ENCODE results near the gene DHX32. TPM values are rescaled to one million over a fixed set of nuclear protein-coding genes. Genes with fewer than 3 reads are reported as not detected.
A peak's percentile ranks its signal among the peaks of the same experiment; 100 is the strongest.
"Not testable (repeated sequence)": the region's sequence is repeated elsewhere in the genome, so short reads cannot be mapped to it uniquely, and the experiment has no call there.

Gene DHX32, protein sequence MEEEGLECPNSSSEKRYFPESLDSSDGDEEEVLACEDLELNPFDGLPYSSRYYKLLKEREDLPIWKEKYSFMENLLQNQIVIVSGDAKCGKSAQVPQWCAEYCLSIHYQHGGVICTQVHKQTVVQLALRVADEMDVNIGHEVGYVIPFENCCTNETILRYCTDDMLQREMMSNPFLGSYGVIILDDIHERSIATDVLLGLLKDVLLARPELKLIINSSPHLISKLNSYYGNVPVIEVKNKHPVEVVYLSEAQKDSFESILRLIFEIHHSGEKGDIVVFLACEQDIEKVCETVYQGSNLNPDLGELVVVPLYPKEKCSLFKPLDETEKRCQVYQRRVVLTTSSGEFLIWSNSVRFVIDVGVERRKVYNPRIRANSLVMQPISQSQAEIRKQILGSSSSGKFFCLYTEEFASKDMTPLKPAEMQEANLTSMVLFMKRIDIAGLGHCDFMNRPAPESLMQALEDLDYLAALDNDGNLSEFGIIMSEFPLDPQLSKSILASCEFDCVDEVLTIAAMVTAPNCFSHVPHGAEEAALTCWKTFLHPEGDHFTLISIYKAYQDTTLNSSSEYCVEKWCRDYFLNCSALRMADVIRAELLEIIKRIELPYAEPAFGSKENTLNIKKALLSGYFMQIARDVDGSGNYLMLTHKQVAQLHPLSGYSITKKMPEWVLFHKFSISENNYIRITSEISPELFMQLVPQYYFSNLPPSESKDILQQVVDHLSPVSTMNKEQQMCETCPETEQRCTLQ
- total RNA-seq = 48.1 TPM
- long read RNA-seq, transcript DHX32-201 (11 exons, 3,070 nt) = major isoform, 8 of 121 reads
- long read RNA-seq, partial matches to known transcripts = 15 of 121 reads
- long read RNA-seq, other reads (novel, unspliced or antisense) = 96 of 121 reads

DNA sequence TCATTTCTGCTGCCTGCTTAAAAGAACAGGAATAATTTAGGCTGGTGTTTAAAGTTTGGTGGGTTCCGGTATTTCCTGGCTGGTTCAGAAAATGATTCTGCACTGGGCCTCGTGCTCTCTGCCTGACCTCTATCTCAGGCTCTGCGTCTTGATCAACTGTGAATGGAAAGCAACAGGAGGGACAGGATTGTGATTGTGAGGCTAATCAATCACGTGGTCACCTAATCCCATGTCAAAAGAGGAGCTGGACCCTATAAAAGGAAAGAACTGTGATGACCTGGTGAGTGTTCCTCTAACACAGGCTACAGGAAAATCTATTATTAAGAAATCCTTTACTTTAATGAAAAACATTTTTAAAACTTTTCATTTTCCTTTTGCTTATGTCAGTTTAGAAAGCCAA lies at the start of gene DHX32:
Gene DHX32, minus strand, starts transcription at position 101 of the 400 bp plus-strand sequence. CDS start 468 bp downstream, outside the sequence.
- DNase-seq (no peak), ATAC-seq (peak; percentile 74)
- intact Hi-C loops (cut with micrococcal nuclease) = no loop called here

DNA sequence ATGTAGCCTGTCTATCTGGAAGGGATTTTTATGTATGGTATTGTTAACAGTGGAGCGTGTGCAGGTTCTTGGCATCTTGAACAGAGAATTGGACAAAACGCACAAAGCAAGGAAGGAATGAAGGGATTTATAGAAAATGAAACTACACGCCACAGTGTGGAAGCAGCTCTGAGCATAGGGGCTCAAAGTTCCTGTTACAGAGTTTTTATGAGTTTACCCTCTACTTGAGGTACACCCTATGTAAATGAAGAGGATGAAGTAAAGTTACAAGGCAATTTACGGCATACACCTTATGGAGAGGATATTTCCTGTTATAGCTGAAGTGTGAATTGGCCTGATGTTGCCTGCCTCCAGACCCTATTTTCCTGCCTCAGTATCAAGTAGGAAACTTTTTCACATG lies 48.5 kb upstream of the DHX32 start:
- DNase-seq = no peak
- intact Hi-C loops (cut with micrococcal nuclease) = no loop called here
- no peak for ATAC-seq

DNA sequence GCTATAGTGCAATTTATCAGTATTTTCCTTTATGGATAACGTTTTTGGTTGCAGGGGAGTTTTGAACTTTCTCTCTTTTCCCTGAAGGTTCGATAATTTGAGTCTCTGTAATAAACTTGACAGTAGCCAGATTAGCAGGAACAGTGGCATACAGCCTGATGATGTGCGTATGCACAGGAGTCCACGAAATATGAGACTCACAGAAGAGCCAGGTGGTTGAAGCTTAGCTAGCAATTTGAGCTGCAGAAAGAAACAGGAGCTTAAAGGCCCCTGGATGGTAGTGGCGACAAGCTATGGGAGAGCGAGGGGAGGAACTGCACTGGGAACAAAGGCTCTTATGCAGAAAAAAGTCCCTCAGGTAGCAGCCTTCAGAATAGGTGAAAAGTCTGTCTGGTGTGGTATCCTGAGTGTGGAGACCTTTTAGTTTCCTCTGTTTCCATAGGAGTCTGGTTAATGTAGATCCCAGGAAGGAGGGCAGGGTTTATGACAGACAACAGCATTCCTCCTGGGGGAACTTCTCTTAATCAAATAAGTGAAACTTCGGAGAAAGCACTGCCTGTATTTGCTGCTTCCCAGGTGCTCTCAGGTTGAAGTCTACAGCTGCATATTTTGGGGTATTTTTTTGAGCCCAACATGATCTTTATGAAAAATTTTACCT lies 48.0 kb upstream of the DHX32 start:
- intact Hi-C loops (cut with micrococcal nuclease) = no loop called here
- DNase-seq = no peak
- no peak for ATAC-seq

DNA sequence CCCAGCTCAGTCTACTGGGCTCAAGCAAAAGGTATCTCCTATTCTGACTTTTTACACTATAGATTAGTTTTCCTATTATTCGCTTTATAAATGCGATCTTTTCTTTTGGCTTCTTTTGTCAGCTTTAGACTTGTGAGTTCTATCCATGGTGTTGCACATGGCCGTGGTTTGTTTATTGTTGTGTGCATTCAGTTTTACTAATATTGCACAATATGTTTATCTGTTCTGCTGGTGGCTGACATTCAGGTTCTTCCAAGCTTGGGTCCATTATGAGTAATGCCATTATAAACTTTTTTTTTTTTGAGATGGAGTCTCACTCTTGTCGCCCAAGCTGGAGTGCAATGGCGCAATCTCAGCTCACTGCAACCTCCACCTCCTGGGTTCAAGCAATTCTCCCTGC lies 46.2 kb upstream of the DHX32 start:
- not testable (repeated sequence) for ATAC-seq

DNA sequence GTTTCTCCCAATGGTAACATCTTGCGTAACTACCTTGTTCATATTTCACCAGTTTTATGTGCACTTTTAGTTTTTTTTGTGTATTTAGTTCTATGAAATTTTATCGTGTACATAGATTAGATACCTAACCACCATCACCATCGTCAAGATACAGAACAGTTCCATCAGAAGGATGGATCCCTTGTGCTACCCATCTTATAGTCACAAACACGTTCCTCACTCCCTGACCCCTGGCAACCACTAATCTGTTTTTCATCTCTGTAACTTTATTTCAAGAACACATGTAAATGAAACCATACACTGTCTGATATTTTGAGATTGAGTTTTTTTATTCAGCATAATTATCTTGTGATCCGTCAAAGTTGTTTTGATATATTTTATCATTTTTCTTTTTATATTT lies 45.2 kb upstream of the DHX32 start:
- intact Hi-C loops (cut with micrococcal nuclease) = no loop called here
- DNase-seq (no peak), ATAC-seq (no peak)

More for the DNA sequence above, 46.2 kb upstream of the DHX32 start:
- intact Hi-C loops (cut with micrococcal nuclease); DNase-seq: not testable (repeated sequence)

DNA sequence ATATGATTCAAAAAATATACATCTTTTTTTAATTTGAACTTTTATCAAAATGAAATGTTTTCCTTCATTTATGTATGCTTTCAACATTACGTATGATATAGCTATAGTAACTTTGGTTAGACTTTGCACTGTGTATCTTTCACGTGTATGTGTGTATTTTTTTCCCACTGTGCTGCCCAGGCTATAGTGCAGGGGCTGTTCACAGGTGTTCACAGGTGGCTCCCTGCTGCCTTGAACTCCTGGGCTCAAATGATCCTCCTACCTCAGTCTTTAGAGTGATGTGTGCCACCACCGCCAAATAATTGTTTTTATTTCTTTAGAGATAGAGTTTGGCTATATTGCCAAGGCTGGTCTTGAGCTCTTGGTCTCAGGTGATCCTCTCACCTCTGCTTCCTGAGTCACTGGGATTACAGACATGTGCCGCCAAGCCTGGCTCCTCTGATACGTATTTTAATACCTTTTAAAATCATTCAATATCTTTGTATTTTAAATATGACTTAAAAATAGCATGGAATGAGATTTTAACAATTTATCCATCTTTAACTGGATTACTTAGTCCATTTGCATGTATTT lies 44.3 kb upstream of the DHX32 start:
- intact Hi-C loops (cut with micrococcal nuclease) = no loop called here
- no peak for ATAC-seq
- no peak for DNase-seq

DNA sequence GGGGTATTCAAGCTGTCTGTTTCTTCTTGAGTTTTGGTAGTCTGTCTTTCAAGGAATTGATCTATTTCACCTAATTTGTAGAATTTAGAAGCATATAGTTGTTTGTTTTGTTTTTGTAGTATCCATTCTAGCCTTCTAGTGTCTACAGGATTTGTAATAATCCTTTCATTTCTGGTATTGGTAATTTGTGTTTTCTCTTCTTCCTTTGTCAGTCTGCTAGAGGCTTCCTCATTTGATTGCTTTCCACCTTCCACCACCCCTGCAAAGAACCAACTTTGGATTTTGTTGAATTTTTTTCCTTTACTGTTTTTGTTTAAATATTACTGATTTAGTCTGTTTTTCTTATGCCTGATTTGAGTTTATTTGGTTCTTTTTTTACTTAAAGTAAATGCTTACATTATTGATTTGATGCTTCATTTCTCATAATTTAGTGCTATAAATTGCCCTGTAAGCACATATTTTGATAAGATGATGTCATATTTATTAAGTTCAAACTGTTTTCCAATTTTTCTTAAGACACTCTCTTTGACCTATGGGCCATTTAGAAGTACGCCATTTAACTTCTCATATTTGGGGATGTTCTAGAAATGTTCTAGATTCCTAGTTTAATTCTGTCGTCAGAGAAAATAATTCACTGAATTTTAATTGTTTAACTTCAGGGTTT lies 40.7 kb upstream of the DHX32 start:
- ATAC-seq; DNase-seq; intact Hi-C loops (cut with micrococcal nuclease): not testable (repeated sequence)

DNA sequence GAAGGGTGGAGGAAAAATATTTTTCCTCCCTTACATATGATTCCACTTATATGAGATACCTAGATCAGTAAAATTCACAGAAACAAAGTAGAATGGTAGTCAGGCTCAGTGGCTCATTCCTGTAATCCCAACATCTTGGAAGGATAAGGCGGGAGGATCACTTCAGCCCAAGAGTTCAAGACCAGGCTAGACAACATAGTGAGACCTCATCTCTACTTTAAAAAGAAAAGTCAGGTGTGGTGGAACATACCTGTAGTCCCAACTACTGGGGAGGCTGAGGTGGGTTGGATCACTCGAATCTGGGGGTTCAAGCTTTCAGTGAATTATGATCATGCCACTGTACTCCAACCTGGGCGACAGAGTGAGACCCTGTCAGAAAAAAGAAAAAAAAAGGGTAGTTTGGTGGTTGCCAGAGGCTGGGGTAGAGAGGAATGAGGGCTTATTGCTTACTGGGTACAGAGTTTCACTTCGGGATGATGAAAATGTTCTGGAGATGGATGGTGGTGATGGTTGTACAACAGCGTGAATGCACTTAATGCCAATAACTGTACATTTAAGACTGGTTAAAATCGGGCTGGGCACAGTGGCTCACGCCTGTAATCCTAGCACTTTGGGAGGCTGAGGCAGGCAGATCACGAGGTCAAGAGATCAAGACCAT lies 36.7 kb upstream of the DHX32 start:
- ATAC-seq; DNase-seq; intact Hi-C loops (cut with micrococcal nuclease): not testable (repeated sequence)

DNA sequence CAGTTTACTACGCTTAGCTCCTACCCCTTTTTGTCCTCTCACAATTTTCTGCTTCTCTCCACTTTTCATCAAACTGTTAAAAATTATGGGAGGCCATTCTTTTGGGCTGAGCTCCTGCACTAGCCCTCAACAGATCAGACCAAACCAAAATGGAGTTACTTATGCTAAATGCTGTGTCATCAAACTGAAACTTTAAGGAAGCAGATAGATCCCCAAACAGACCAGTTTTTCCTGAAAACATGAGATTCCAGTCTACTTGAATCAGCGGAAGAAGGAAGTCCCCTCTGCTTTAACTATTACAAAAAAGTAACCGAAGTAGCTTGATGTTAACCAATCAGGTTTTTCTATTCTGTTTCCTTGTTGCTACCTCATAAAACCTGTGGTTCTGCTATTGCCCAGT lies 35.9 kb upstream of the DHX32 start:
- ATAC-seq (no peak), DNase-seq (no peak)
- intact Hi-C loops (cut with micrococcal nuclease) = no loop called here

DNA sequence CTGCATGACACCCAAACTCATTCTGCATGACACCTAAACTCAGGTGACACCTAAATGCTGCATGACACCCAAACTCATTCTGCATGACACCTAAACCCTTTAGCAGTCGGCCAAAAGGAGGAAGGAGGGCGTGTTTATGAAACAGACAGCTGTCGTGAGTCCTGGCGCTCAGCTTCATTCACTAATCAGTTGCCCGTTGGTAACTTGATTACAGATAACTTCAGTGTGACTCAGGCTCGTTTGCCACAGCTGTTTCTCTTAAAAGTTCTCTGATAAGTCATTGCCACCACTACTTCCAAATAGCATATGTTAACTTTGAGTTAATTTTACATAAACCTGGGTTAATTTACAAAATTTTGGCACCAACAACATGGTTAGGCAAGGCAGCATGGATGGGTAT lies 32.2 kb upstream of the DHX32 start:
- intact Hi-C loops (cut with micrococcal nuclease); ATAC-seq; DNase-seq: not testable (repeated sequence)

DNA sequence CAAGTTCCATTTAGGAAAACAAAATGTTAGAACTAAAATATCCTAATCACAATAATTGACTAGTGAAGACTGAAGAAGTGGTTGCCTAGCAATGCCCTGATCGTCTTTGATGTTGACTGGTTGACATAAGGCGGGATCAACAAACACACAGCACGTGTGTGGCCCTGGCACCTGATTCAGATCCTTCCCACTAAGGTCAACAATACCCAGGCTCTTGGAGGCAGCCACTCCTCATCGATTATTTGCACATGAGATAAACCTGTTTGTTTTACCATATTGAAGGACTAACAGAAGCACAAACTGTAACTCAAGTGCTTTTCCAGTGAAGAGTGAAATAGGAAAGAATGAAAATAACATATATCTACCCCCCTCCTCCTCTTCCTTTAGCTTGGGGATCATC lies 30.9 kb upstream of the DHX32 start:
- ATAC-seq = no peak
- DNase-seq = no peak
- intact Hi-C loops (cut with micrococcal nuclease) = no loop called here

DNA sequence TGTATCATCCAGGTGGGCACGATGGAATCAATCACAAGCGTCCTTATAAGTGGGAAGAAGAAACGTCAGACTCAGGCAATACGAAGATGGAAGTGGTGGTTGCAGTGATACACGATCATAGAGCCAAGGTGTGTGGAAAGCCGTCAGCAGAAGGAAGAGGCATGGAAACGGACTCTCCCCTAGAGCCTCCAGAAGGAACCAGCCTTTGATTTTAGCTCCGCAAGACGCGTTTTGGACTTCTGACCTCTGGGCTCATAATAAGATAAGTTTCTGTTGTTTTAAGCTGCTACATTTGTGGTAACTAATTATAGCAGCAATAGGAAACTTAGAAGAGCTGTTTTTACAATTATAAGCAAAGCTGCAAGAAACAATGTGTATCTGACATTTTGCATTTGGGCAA lies 30.1 kb upstream of the DHX32 start:
- ATAC-seq (no peak), DNase-seq (no peak)
- intact Hi-C loops (cut with micrococcal nuclease) = no loop called here

DNA sequence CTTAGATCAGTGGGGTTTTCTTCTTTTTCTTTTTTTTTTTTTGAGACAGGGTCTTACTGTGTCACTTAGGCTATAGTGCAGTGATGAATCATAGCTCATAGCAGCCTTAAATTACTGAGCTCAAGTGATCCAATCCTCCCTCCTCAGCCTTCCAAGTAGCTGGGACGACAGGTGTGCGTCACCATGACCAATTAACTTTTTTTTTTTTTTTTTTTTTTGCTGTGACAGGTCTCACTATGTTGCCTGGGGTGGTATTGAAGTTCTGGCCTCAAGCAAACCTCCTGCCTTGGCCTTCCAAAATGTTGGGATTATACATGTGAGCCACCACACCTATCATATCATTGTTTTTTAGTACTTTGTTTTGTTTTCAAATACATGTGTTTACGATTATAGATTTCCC lies 28.4 kb upstream of the DHX32 start:
- DNase-seq; ATAC-seq; intact Hi-C loops (cut with micrococcal nuclease): not testable (repeated sequence)

DNA sequence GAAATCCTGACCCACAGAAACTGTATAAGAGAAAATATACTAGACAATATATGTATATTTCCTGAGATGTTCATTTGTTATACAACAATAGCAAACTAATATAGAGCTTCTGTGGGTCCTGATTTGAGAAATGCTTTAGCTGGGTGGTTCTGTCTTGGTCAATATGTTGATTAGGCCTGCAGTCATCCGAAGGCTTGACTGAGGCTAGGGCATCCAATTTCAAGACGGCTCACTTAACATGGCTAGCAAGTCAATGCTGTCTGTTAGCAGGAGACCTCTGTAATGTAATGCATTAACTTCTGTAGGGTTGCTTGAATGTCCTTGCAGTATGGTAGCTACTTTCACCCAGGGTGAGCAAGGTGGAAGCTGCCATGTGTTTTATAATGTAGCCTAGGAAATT lies 27.7 kb upstream of the DHX32 start:
- DNase-seq; intact Hi-C loops (cut with micrococcal nuclease); ATAC-seq: not testable (repeated sequence)

DNA sequence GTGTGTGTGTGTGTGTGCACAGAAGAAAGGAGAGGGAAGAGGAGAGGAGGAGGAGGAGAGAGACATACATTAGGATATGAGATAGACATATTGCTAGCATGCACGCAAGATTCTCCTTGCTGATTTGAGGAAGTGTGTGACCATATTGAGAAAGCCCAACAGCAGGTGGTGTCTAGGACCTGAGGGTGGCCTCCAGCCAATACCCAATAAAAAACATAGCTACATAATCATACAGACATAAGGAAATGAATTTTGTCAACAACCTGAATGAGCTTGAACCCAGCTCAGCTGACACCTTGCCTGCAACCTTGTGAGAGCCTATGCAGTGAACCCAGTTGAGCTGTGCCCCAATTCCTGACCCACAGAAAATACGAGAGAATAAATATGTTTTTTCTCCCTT lies 26.5 kb upstream of the DHX32 start:
- DNase-seq; ATAC-seq; intact Hi-C loops (cut with micrococcal nuclease): not testable (repeated sequence)

DNA sequence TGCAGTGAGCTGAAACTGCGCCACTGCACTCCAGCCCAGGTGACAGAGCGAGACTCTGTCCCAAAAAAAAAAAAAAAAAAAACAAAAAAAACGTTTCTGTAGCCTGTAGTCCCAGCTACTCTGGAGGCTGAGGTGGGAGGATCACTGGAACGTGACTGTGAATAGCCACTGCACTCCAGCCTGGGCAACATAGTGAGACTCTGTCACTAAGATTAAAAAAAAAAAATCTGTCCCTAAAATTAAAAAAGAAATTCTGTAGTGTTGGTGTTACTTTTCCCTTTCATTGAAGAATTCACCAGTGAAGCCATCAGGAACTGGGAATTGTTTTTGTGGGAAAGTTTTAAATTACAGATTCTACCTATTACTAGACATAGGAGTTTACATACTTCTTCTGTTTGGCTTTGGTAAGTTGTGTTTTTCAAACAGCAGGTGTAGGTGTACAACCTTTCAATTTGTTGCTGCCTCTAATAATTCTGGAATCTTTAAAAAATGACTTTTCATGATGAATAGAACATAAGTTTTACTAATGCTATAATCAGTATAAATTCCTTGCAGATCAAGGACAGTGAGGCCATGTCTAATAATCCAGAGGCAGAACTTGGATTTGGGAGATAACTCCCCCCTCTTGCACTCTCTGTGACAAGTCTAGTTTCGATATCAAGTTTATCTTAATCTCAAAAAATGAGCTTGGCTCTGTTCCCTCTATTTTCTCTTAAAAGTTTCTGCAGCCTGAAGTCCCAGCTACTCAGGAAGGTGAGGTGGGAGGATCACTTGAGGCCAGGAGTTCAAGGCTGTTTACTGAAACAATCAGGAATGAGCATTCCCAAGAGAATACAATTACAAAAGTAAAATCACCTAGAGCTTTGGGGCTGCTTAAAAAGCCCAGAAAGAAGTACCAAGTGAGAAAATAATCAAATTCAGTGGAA lies 24.2 kb upstream of the DHX32 start:
- intact Hi-C loops (cut with micrococcal nuclease); DNase-seq; ATAC-seq: not testable (repeated sequence)

DNA sequence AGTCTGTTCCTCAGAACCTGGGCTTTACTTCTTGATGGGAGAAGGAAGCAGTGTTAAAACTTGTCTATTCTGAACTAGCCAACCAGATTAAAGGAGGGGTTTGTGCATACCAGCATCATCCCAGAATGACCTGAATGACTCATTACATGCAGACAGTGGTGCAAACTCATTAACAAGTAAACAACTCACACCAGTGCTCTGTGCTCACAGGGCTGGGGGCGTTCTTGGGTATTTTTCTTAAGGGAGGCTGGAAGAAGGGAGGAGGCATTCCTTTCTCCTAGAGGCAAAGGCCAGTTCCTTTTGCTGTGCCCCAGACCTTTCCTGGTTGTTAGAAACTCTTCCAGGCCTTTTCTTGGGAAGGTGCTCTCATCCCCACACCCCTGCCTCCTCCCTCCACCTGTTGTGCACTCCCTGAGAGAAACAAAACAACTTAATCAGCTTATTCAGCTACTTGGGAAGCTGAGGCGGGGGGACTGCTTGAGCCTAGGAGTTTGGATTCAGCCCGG lies 22.1 kb upstream of the DHX32 start:
- DNase-seq; ATAC-seq; intact Hi-C loops (cut with micrococcal nuclease): not testable (repeated sequence)
